NCI-H1417 (cell line): Measurements from ENCODE around the gene GGT6.
"Not testable (repeated sequence)": the region's sequence is repeated elsewhere in the genome, so short reads cannot be mapped to it uniquely, and the experiment has no call there.

ENCODE experiments used
- DNase-seq, 3 experiments: peaks; one replicate each; lab custom pipeline; 2025; lab: John Stamatoyannopoulos, UW

The GGT6 gene, protein sequence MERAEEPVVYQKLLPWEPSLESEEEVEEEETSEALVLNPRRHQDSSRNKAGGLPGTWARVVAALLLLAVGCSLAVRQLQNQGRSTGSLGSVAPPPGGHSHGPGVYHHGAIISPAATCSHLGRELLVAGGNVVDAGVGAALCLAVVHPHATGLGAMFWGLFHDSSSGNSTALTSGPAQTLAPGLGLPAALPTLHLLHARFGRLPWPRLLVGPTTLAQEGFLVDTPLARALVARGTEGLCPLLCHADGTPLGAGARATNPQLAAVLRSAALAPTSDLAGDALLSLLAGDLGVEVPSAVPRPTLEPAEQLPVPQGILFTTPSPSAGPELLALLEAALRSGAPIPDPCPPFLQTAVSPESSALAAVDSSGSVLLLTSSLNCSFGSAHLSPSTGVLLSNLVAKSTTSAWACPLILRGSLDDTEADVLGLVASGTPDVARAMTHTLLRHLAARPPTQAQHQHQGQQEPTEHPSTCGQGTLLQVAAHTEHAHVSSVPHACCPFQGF

DNA sequence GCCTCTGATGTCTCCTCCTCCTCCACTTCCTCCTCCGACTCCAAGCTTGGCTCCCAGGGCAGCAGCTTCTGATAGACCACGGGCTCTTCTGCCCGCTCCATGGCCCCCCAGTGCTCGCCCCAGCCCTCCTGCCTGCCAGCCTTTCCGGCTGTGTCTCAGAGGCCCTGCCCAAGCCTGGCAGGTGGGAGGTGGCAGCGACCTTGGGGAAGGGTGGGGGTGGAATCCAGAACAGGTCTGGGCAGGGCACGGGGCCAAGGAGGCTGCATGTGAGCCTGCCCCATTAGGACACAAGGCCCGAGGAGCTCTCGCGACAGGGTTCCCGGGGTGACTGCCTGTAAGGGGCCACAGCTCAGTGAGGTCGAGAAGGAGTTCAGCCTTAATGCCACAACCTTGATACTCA is at the start of gene GGT6:
Gene GGT6, minus strand, starts transcription at position 157 of the 400 bp plus-strand sequence. Its CDS starts 56 bp downstream, at position 101.
- DNase-seq: no peak

DNA sequence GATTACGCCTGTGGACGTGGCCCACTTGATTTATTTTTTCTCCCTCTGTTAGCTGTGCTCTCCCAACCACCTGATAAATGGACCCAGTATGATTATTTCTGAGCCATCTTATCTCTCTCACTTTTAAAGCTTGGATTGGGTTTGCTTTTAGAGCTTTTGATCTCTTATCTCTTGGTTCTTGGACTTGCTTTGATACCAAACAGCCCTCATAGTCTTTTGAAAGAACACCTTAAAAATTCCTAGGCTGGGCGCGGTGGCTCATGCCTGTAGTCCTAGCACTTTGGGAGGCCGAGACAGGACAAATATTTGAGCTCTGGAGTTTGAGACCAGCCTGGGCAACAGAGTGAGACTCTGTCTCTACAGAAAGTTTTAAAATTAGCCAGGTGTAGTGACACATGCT is 49.8 kb upstream of the GGT6 start:
- DNase-seq: no peak

DNA sequence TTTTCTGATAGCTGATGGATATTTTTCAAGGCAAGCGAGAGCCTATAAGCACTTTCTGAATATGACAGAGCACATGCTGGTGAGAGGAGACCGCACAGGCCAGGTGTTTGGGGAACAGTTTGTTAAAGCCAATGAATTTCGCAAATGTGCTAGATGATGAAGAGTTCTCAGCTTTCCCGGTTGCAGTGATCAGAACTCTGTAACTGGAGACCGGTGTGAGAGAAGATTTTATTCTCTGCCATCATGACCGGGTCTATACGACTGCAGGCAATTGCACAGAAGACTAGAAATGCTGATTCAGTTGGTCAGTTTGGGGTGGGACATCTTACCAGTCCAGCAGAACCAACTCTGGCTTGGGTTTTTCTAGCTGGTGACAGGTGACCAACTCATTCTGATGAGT is 49.4 kb upstream of the GGT6 start:
- DNase-seq: no peak

DNA sequence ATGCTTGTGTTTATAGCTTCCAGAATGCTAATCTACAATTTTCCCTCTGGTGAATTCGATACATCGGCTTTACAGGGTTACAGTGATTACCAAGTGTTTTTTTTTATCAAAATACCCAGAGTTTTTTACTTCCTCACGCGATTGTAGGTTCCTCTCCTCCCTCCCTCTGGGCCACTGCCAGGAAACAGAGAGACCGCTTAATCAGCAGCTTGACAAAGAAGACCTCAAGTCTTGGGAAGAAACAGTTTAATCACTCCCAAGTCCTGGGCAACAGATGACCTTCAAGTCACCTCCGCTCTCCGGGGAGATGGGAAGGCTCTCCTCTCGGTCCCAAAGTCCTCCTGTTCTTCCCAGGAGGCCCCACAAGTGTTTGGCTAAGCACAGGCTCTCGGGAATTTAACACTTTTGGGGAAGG is 47.4 kb upstream of the GGT6 start:
- DNase-seq: no peak

DNA sequence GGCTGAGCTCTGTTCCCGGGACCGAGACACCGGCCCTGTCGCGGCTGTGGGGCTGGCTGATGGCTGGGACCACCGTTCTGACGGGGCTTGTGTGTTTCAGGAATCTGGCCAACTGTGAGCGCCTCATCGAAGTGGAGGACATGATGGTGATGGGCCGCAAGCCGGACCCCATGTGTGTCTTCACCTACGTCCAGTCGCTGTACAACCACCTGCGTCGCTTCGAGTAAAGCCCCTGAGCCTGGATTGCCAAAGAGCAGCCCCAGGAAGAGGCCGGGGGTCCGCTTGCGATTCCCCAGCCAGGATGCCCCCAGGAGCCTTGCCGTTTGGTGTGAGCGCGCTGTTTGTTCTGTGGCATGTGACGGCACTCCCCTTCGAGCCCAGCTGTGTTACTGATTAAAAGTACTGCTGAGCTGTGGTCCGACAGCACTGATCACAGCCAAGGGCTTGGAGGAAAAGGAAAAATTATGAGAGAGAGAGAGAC is 46.9 kb upstream of the GGT6 start:
- no peak for DNase-seq

DNA sequence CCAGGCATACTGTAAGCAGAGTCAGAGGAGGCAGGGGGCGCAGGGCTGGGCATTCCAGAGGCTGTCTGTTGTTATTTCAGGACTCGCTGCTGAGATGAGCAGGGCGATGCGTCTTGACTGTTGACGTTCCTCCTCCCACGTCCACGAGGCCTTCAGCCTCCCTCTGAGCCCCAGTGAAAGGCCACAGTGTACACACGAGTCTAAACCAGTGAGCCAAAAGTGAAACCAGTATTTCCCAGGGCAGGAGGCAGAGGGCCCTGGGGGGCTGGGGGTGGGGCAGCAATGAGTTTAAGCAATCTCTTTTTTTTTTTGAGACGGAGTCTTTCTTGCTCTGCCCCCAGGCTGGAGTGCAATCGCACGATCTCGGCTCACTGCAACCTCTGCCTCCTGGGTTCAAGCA is 45.4 kb upstream of the GGT6 start:
- DNase-seq: no peak

DNA sequence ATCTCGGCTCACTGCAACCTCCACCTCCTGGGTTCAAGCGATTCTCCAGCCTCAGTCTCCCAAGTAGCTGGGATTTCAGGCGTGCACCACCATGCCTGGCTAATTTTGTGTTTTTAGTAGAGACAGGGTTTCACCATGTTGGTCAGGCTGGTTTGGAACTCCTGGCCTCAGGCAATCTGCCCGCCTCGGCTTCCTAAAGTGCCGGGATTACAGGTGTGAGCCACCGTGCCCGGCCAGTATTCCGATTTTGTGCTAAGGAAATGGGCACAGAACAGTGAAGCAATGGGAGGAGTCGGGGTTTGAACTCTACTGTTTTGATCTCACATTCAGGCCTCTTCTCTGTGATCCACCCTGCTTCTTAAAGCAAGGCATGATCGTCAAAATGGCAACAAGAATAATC is 44.4 kb upstream of the GGT6 start:
- not testable (repeated sequence) for DNase-seq

DNA sequence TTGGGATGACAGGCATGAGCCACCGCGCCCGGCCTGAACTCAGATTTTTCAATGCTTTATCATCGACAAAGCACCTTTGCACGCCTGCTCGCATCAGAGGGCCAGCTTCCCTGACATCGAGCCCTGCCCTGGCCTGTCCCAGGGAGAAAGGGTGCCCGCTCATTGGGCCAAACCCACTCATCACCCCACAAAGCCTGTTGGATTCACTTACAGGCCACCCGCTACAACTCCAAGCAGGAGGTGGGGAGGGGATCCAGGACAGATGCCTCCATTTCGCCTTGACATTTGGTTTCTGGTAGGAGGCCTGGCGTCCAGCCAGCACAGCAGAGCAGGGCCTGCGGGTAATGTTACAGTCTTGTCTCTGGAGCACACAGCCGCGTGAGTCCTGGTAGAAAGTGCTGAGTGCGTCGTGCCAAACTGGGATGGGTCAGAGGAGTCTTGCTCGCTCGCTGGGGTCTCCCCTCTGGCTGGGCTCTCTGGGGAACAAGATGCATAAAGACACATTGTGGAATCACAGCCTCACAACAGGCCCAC is 43.8 kb upstream of the GGT6 start:
- peak in 2 of 3 experiments; percentile 31 to 60 for DNase-seq

DNA sequence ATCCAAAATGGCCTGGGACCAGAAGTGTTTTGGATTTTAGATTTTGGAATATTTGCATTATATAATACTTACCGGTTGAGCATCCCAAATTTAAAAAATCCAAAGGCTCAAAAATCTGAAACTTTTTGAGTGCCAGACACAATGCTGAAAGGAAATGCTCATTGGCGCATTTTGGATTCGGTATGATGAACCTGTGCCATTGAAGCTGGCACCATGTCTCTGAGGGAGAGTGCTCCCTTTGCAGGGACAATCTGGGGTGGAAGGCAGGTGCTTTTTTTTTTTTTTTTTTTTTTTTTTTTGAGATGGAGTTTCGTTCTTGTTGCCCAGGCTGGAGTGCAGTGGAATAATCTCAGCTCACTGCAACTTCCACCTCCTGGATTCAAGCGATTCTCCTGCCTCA is 41.7 kb upstream of the GGT6 start:
- DNase-seq: no peak

DNA sequence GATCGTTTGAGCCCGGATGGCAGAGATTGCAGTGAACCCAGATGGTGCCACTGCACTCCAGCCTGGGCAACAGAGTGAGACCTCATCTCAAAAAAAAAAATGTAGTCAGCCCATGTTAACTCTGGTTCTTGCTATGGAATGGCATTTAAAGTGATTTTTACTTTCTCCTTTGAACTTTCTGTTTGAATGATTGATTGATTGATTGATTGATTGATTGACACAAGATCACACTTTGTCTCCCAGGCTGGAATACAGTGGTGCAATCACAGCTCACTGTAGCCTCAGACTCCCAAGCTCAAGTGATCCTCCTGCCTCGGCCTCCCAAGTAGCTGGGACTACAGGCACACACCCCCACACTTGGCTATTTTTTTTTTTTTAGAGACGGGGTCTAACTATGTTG is 40.9 kb upstream of the GGT6 start:
- DNase-seq: no peak

DNA sequence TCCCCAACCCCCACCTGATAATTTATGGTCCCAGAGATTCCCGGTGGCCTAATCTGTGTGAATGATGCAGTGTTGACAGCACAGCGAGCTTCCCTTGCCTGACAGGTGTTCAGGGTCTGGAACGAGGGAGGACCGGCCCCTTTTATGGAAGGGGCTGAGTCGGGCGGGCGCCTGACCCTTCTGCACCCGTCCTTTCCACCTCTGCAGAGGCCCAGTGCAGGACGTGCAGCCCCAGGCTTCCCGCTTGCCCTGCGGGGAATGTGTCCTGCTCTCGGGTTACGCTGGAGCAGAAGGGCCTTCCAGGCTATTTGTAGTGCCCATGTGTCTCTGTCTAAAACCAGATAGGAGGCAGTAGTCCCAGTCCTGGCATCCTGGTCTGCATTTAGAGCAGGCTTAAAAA is 40.2 kb upstream of the GGT6 start:
- peak; percentile 23 to 60 (median 24) for DNase-seq

DNA sequence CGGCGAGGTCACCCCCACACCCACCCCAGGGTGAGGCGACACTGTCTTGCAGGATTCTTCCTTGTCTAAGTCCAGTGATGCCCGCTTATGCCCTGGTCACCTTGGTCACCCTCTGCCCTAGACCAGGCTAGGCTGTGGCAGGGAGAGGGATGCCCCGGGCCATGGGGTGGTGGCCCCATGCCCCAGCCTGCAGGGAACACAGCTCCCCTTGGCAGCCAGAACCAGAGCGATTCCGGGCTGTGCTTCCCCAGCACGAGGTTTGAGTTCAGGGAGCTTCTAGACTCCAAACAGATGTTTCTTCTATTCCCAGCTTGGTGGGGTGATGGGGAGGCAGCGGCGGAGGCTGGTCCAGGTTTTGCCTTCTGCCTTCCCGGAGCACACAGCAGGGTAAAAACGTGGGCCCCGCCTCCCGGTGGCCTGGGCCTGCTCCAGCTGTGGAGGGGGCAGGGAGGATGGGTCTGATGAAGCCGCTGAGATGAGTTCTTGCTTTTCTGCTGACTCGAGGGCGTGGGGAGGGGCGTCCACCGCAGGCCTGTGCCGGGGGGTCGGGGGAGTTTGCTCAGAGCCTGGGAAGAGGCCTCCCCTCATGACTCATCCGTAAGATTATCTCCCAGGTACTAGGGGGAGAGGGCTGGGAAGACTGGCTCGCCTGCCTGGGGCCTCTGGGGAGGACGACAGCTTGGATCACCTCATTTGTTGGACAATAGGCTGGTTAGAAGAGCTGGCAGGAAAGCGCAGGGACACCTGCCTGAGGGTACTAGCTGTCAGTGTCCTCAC is 39.3 kb upstream of the GGT6 start:
- DNase-seq: peak; percentile 51 to 67 (median 63)

DNA sequence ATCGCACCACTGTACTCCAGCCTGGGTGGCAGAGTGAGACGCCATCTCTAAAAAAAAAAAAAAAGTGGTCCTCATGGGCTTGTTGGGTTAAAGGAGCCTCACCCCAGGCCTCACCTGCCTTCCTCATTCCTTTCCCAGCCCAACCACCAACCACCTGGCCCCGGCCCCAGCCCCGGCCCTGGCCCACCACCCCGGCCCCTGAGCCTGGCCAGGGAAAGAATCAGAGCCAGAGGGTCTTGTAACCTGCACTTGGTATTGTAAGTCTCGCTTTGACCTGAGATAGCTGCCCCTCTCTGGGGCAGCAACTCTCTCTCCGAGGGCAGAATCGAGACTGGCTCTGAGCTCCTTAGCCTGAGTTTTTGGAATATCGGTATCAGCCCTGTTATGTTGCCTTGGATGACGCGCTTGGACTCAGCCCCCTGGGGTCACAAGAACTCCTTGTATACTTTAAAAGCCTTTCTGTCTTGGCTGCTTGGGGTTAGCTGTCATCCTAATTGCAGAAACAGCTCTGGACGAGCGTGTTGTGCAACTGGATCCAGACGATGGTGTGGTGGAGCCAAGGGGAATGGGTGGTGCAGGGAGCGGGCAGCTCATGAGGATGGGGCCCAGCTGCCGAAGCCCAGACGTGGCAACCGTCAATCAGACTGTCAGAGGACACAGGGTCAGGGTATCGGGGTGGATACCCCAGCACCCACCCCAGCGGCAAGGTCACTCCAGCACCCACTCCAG is 38.6 kb upstream of the GGT6 start:
- DNase-seq: no peak

DNA sequence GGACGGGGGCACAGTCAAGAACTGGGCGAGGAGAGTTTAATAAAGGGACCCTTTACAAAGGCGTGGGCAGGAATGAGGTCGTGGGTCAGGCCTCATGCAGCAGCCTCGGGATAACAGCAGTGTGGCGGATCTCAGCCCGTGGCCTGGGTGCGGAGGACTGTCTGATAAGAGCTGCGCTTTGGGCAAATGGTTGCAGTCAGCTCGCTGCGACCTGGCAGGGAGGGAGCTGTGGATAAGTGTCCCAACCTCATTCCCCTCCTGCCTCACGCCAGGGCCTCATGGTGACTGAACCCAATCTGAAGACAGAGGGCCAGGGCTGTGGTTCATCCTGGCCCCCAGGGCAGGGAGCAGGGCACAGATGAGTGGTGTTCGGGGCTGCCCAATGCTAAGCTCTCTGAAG is 37.6 kb upstream of the GGT6 start:
- DNase-seq: no peak

DNA sequence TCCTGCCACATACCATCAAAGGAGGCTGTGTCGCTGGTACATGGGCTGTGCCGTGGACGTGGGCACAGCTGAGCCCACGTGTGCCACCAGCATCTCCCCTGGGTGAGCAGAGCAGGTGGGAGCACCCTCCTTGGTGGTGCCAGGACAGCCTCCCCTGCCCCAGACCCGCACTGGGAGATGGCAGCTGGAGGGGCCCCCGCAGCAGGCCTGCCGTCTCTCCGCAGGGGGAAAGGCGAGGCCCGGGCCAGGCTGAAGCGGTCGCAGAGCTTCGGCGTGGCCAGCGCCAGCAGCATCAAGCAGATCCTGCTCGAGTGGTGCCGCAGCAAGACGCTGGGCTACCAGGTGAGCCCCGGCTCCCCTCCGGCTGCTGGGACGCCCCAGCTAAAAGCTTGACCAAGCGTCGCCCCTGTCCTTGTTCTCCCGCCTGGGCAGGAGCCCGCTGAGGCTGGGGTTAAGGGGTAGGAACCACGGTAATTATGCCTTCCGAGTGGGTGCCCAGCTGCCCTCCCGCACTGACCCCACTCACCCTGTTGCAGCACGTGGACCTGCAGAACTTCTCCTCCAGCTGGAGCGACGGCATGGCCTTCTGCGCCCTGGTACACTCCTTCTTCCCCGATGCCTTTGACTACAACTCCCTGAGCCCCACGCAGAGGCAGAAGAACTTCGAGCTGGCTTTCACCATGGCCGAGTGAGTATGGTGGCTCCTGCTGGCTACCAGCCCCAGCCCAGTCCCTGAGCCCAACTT is 36.4 kb upstream of the GGT6 start:
- DNase-seq: no peak

DNA sequence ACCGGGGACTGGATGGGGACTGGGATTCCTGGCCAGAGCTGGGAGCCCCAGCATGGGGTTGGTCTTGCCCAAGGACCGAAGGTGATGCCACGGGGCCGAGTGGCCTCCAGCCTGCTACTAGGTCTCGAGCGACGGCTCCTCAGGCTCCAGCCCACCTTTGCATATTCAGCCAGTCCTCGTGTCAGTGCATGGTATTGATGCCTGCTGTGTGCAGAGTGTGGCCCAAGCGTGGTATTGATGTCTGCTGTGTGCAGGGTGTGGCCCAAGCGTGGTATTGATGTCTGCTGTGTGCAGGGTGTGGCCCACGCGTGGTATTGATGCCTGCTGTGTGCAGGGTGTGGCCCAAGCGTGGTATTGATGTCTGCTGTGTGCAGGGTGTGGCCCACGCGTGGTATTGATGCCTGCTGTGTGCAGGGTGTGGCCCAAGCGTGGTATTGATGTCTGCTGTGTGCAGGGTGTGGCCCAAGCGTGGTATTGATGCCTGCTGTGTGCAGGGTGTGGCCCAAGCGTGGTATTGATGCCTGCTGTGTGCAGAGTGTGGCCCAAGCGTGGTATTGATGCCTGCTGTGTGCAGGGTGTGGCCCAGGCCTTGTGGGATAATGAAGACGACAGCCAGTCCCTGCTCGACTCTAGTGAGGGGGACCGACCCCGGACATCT is 35.4 kb upstream of the GGT6 start:
- not testable (repeated sequence) for DNase-seq

DNA sequence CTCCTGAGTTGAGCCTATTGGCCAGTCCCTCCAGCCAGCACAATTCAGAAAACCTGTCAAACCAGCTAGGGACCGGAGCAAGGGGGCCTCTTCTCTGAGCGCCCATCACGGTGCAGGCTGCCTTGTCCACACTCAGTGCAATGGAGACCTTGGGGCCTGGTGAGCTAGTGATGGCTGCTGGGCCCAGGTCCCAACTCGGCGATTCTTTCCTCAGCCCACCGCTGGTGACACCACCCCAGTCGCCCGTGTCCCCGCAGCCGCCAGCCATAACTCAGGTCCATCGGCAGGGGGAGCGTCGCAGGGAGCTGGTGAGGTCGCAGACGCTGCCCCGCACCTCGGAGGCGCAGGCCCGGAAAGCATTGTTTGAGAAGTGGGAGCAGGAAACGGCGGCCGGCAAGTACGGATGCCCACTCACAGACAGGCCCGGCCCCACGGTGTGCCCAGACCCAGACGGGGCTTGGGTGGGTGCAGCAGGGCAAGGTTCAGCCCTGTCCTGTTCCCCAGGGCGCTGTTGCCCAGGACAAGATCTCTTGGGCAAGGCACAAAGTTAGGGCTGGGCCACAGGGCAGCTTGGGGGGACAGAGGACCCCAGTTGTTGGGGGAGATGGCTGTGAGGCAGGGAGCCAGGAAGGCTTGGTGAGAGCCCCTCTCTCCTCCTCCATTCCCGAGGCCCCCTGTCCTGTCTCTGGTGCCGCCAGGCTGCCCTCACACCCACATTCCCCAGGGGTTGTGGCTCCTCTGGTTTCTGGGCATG is 34.7 kb upstream of the GGT6 start:
- DNase-seq: no peak

DNA sequence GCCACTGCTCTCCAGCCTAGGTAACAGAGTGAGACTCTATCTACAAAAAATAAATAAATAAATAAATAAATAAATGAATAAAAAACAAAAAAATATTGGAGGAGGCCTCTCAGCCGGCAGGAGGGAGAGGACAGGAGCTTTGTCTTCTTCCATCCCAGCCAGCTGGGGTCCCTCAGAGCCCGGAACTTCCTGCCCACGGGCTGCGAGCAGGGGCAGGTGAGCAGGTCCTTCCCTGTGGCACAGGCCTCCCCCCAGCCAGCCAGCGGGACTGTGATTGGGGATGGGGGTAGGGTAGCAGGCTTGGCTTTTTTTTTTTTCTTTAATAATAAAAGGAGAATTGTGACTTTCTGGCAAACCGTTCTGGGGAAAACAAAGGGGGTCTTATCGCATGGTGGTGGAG is 34.0 kb upstream of the GGT6 start:
- DNase-seq: no peak

DNA sequence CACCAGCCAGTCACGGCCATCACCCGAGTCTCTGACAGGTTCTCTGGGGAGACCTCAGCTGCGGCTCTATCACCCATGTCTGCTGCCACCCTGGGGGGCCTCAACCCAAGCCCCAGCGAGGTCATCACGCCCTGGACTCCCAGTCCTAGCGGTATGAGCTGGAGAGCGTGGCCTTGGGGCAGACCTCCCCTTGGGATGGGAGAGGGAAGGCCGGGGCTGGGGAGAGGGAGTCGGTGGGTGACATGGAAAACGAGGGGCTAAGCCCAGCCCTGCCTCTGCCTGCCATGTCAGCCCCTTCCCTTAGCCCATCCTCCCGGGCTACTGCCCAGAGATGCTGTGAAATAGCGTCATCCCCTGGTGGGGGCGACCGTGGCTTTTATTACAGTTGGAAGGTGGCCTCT is 32.6 kb upstream of the GGT6 start:
- DNase-seq: no peak
